GM23338 (cell line): ENCODE results near the gene LEMD2. TPM values are rescaled to one million over a fixed set of nuclear protein-coding genes. Genes with fewer than 3 reads are reported as not detected.
"Not testable (repeated sequence)": the region's sequence is repeated elsewhere in the genome, so short reads cannot be mapped to it uniquely, and the experiment has no call there.

Source experiments
- ATAC-seq: fragments of 200-7000 bp; cut with Tn5 transposase; 3 replicates; pipeline ENCODE4 v1.9.1; 2020
- DNase-seq: peaks from one replicate; pipeline ENCODE4 v3.0.0-alpha.2; 2015; ENCODE audit warnings: low spot score
- H2AFZ ChIP-seq: fragments of 200-600 bp; sonication (generic); 2 replicates; pipeline ENCODE4 v1.8.0; 2016; ENCODE audit warnings: antibody characterized with exemption, mild to moderate bottlenecking, moderate library complexity
- H3F3A ChIP-seq: fragments of 200-600 bp; sonication (generic); replicated peaks from 2 replicates; pipeline ENCODE4 v1.8.0; 2017; ENCODE audit warnings: antibody characterized with exemption, mixed run types, low read depth
- H3K27ac ChIP-seq: fragments of 200-600 bp; sonication (generic); 2 replicates; pipeline ENCODE4 v1.6.1; 2016; ENCODE audit warnings: low read depth
- H3K27me3 ChIP-seq: fragments of 200-600 bp; sonication (generic); 2 replicates; pipeline ENCODE4 v1.8.0; 2016; ENCODE audit warnings: mild to moderate bottlenecking, mixed run types, moderate library complexity; ENCODE audit not compliant: insufficient read depth
- H3K36me3 ChIP-seq: fragments of 200-600 bp; sonication (generic); 2 replicates; pipeline ENCODE4 v1.8.0; 2016; ENCODE audit warnings: mild to moderate bottlenecking; ENCODE audit not compliant: insufficient read depth
- H3K4me1 ChIP-seq: fragments of 200-600 bp; sonication (generic); 2 replicates; pipeline ENCODE4 v1.8.0; 2016; ENCODE audit warnings: mild to moderate bottlenecking, moderate library complexity; ENCODE audit not compliant: insufficient read depth
- H3K4me2 ChIP-seq: fragments of 200-600 bp; sonication (generic); 2 replicates; pipeline ENCODE4 v1.7.1; 2017; ENCODE audit warnings: mixed run types
- H3K4me3 ChIP-seq: fragments of 200-600 bp; sonication (generic); 2 replicates; pipeline ENCODE4 v1.6.1; 2016; ENCODE audit warnings: mixed run types
- H3K79me2 ChIP-seq: fragments of 200-600 bp; sonication (generic); replicated peaks from 2 replicates; pipeline ENCODE4 v1.8.0; 2017; ENCODE audit warnings: mild to moderate bottlenecking; ENCODE audit not compliant: insufficient read depth
- H3K9me2 ChIP-seq: fragments of 200-600 bp; sonication (generic); 2 replicates; pipeline ENCODE4 v1.8.0; 2017; ENCODE audit not compliant: insufficient read depth
- H4K20me1 ChIP-seq: fragments of 200-600 bp; sonication (generic); replicated peaks from 2 replicates; pipeline ENCODE4 v1.8.0; 2017; ENCODE audit warnings: mild to moderate bottlenecking; ENCODE audit not compliant: insufficient read depth
- H3K27ac Mint-ChIP-seq: 2 replicates; pipeline ENCODE4 v1.8.0; 2020; ENCODE audit warnings: inconsistent platforms, mild to moderate bottlenecking, moderate library complexity, mixed read lengths
- H3K27me3 Mint-ChIP-seq: 3 replicates; pipeline ENCODE4 v1.8.0; 2022; ENCODE audit warnings: low read depth, mild to moderate bottlenecking, moderate library complexity, mixed read lengths, inconsistent platforms; ENCODE audit not compliant: insufficient read depth, poor library complexity
- H3K36me3 Mint-ChIP-seq: 3 replicates; pipeline ENCODE4 v1.8.0; 2021; ENCODE audit warnings: low read depth, mild to moderate bottlenecking, inconsistent platforms, moderate library complexity, mixed read lengths
- H3K4me1 Mint-ChIP-seq: 3 replicates; pipeline ENCODE4 v1.8.0; 2020; ENCODE audit warnings: mild to moderate bottlenecking, inconsistent platforms, mixed read lengths
- H3K4me3 Mint-ChIP-seq: 3 replicates; pipeline ENCODE4 v1.8.0; 2021; ENCODE audit warnings: moderate library complexity, mild to moderate bottlenecking, inconsistent platforms, mixed read lengths
- H3K9me3 Mint-ChIP-seq: 3 replicates; pipeline ENCODE4 v1.8.0; 2020; ENCODE audit warnings: moderate library complexity, mild to moderate bottlenecking, inconsistent platforms, mixed read lengths
- CREB1 ChIP-seq: fragments of 250-450 bp; sonication (Bioruptor Pico); IDR thresholded peaks from 2 replicates; pipeline ENCODE4 v1.5.0; 2020; ENCODE audit warnings: low read depth, mild to moderate bottlenecking, moderate library complexity
- EZH2phosphoT487 ChIP-seq: fragments of 200-600 bp; sonication (generic); IDR thresholded peaks from one replicate; pipeline ENCODE4 v1.8.1; 2018; ENCODE audit warnings: antibody characterized with exemption; ENCODE audit not compliant: unreplicated experiment
- NANOG ChIP-seq: IDR thresholded peaks from 2 replicates; pipeline ENCODE4 v1.6.1; 2016; ENCODE audit warnings: antibody characterized with exemption, borderline replicate concordance
- ZNF114 ChIP-seq: fragments of 250-450 bp; sonication (Bioruptor Pico); IDR thresholded peaks from 2 replicates; pipeline ENCODE4 v1.5.0; 2020; ENCODE audit warnings: mild to moderate bottlenecking, moderate library complexity
- ZNF331 ChIP-seq: fragments of 250-450 bp; sonication (Bioruptor Pico); IDR thresholded peaks from 2 replicates; pipeline ENCODE4 v1.5.0; 2020; ENCODE audit warnings: low read depth, mild to moderate bottlenecking, moderate library complexity
- polyA plus RNA-seq: library from polyadenylated mRNA; unstranded; fragments of >200 nt; fragmentation: Nextera tagmentation; extraction: Ambion mirVana; gene quantifications from 2 replicates; pipeline ENCODE4 v1.2.1, GENCODE V29; 2016
- total RNA-seq: library from RNA; depleted of rRNA; stranded (reverse); fragments of >200 nt; shearing (Covaris generic); gene quantifications from 2 replicates; pipeline ENCODE4 v1.2.3, GENCODE V29; 2014
- TF ChIP-seq, protein P1 (sequence below): IDR thresholded peaks from 2 replicates; pipeline ENCODE4 v1.6.1; 2016; ENCODE audit warnings: antibody characterized with exemption
- TF ChIP-seq, protein P2 (sequence below): fragments of 250-450 bp; sonication (Bioruptor Pico); IDR thresholded peaks from 2 replicates; pipeline ENCODE4 v1.5.0; 2020; ENCODE audit warnings: mild to moderate bottlenecking, moderate library complexity
- TF ChIP-seq, protein P3 (sequence below), 2 experiments: fragments of 200-600 bp in 1 of 2; sonication (generic) in 1 of 2; conservative IDR thresholded peaks; 2 replicates each; pipeline versions ENCODE4 v1.5.1 to v1.6.1; 2016 to 2017; ENCODE audit warnings: antibody characterized with exemption in 2 of 2, low read depth in 2 of 2, mild to moderate bottlenecking in 2 of 2, moderate library complexity in 1 of 2

Gene LEMD2
- total and polyA plus RNA-seq, 2 experiments from 2014 or later, result 28.6 to 64.7 TPM

DNA sequence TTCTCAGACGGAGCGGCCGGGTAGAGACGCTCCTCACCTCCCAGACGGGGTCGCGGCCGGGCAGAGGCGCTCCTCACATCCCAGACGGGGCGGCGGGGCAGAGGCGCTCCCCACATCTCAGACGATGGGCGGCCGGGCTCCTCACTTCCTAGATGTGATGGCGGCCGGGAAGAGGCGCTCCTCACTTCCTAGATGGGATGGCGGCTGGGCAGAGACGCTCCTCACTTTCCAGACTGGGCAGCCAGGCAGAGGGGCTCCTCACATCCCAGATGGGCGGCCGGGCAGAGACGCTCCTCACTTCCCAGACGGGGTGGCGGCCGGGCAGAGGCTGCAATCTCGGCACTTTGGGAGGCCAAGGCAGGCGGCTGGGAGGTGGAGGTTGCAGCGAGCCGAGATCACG lies 43.9 kb upstream of the LEMD2 start:
- H2AFZ ChIP-seq, H3K27ac Mint-ChIP-seq, H4K20me1 ChIP-seq, H3K36me3 ChIP-seq, H3F3A ChIP-seq, H3K27ac ChIP-seq, ATAC-seq, DNase-seq, H3K4me3 Mint-ChIP-seq, H3K9me2 ChIP-seq, H3K4me2 ChIP-seq, H3K27me3 ChIP-seq, H3K79me2 ChIP-seq, H3K4me3 ChIP-seq: not testable (repeated sequence)
- Mint-ChIP-seq H3K9me3 (peaks cover 23% of the 10 kb centered on the region), H3K36me3 (peaks cover 16% of the 10 kb centered on the region), H3K27me3 (peaks cover 14% of the 10 kb centered on the region), H3K4me1 (peaks cover 25% of the 10 kb centered on the region)
- peaks cover 16% of the 10 kb centered on the region for H3K4me1 ChIP-seq

DNA sequence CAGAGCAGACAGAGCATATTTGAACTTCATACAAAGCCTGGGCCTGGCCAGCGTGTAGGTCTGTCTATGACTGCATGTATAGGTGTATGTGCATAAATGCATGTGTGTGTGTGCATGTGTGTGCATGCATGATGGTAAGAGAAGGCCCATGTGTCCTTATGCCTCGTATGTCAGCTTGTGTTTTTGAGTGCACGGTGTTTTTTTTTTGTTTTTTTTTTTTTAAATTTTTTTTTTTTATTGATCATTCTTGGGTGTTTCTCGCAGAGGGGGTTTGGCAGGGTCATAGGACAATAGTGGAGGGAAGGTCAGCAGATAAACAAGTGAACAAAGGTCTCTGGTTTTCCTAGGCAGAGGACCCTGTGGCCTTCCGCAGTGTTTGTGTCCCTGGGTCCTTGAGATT lies 42.8 kb upstream of the LEMD2 start:
- not testable (repeated sequence) for H3K4me3 ChIP-seq, H2AFZ ChIP-seq, H3K27ac Mint-ChIP-seq, H3K9me2 ChIP-seq, DNase-seq, H3K4me3 Mint-ChIP-seq, H3K79me2 ChIP-seq, H3K36me3 ChIP-seq, H3K27ac ChIP-seq, H3K27me3 ChIP-seq, H3K4me2 ChIP-seq, H4K20me1 ChIP-seq, ATAC-seq, H3F3A ChIP-seq
- Mint-ChIP-seq H3K27me3 (peaks cover 18% of the 10 kb centered on the region), H3K9me3 (peaks cover 17% of the 10 kb centered on the region), H3K36me3 (peaks cover 12% of the 10 kb centered on the region), H3K4me1 (peaks cover 25% of the 10 kb centered on the region)
- H3K4me1 ChIP-seq, result peaks cover 11% of the 10 kb centered on the region; the same call in 1 of the 2 replicates

DNA sequence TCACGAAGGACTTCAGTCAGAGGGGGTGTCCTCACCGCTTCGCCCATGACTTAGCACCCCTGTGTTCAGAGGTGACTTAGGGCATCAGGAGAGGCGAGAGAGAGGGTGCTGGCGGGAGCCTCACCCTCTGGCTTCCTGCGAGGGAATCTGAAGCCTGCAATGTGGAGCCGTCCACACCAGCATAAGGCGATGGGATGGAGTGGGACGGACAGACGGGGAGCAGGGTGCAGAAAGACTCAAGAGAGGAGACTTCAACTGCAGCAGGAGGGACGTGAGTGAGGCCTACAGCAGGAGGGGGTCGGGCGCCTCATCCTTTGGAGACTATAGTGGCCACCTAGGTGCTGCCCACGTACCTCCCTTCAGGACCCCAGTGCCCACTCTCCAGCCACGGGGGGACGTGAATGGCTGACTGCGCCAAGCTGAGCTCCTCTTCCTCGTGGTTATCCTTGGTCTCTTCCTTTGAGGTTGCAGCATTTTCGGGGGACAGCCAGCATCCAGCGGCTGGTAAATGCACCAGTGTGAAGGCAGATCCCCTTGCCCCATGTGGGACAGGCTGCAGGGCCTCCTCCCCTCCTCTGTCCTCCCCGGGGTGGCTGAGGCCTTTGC lies 41.8 kb upstream of the LEMD2 start:
- H3K4me3 Mint-ChIP-seq, result no peak overlapping the region
- TF ChIP-seq, protein P1, sequence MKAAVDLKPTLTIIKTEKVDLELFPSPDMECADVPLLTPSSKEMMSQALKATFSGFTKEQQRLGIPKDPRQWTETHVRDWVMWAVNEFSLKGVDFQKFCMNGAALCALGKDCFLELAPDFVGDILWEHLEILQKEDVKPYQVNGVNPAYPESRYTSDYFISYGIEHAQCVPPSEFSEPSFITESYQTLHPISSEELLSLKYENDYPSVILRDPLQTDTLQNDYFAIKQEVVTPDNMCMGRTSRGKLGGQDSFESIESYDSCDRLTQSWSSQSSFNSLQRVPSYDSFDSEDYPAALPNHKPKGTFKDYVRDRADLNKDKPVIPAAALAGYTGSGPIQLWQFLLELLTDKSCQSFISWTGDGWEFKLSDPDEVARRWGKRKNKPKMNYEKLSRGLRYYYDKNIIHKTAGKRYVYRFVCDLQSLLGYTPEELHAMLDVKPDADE, result no peak
- TF ChIP-seq ZNF331 (CRISPR knock-in tag), result no peak
- TF ChIP-seq, protein P2, sequence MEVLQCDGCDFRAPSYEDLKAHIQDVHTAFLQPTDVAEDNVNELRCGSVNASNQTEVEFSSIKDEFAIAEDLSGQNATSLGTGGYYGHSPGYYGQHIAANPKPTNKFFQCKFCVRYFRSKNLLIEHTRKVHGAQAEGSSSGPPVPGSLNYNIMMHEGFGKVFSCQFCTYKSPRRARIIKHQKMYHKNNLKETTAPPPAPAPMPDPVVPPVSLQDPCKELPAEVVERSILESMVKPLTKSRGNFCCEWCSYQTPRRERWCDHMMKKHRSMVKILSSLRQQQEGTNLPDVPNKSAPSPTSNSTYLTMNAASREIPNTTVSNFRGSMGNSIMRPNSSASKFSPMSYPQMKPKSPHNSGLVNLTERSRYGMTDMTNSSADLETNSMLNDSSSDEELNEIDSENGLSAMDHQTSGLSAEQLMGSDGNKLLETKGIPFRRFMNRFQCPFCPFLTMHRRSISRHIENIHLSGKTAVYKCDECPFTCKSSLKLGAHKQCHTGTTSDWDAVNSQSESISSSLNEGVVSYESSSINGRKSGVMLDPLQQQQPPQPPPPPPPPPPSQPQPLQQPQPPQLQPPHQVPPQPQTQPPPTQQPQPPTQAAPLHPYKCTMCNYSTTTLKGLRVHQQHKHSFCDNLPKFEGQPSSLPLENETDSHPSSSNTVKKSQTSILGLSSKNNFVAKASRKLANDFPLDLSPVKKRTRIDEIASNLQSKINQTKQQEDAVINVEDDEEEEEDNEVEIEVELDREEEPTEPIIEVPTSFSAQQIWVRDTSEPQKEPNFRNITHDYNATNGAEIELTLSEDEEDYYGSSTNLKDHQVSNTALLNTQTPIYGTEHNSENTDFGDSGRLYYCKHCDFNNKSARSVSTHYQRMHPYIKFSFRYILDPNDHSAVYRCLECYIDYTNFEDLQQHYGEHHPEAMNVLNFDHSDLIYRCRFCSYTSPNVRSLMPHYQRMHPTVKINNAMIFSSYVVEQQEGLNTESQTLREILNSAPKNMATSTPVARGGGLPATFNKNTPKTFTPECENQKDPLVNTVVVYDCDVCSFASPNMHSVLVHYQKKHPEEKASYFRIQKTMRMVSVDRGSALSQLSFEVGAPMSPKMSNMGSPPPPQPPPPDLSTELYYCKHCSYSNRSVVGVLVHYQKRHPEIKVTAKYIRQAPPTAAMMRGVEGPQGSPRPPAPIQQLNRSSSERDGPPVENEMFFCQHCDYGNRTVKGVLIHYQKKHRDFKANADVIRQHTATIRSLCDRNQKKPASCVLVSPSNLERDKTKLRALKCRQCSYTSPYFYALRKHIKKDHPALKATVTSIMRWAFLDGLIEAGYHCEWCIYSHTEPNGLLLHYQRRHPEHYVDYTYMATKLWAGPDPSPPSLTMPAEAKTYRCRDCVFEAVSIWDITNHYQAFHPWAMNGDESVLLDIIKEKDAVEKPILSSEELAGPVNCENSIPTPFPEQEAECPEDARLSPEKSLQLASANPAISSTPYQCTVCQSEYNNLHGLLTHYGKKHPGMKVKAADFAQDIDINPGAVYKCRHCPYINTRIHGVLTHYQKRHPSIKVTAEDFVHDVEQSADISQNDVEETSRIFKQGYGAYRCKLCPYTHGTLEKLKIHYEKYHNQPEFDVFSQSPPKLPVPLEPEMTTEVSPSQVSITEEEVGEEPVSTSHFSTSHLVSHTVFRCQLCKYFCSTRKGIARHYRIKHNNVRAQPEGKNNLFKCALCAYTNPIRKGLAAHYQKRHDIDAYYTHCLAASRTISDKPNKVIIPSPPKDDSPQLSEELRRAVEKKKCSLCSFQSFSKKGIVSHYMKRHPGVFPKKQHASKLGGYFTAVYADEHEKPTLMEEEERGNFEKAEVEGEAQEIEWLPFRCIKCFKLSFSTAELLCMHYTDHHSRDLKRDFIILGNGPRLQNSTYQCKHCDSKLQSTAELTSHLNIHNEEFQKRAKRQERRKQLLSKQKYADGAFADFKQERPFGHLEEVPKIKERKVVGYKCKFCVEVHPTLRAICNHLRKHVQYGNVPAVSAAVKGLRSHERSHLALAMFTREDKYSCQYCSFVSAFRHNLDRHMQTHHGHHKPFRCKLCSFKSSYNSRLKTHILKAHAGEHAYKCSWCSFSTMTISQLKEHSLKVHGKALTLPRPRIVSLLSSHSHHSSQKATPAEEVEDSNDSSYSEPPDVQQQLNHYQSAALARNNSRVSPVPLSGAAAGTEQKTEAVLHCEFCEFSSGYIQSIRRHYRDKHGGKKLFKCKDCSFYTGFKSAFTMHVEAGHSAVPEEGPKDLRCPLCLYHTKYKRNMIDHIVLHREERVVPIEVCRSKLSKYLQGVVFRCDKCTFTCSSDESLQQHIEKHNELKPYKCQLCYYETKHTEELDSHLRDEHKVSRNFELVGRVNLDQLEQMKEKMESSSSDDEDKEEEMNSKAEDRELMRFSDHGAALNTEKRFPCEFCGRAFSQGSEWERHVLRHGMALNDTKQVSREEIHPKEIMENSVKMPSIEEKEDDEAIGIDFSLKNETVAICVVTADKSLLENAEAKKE (CRISPR knock-in tag), result no peak
- no peak for TF ChIP-seq NANOG
- no peak for TF ChIP-seq EZH2phosphoT487
- no peak for TF ChIP-seq ZNF114 (CRISPR knock-in tag)
- TF ChIP-seq CREB1 (CRISPR knock-in tag), result no peak
- TF ChIP-seq, protein P3, sequence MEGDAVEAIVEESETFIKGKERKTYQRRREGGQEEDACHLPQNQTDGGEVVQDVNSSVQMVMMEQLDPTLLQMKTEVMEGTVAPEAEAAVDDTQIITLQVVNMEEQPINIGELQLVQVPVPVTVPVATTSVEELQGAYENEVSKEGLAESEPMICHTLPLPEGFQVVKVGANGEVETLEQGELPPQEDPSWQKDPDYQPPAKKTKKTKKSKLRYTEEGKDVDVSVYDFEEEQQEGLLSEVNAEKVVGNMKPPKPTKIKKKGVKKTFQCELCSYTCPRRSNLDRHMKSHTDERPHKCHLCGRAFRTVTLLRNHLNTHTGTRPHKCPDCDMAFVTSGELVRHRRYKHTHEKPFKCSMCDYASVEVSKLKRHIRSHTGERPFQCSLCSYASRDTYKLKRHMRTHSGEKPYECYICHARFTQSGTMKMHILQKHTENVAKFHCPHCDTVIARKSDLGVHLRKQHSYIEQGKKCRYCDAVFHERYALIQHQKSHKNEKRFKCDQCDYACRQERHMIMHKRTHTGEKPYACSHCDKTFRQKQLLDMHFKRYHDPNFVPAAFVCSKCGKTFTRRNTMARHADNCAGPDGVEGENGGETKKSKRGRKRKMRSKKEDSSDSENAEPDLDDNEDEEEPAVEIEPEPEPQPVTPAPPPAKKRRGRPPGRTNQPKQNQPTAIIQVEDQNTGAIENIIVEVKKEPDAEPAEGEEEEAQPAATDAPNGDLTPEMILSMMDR (conservative IDR thresholded peaks at IDR 0.05; ENCODE audit: low read depth in 2 of 2), result no peak

More for the DNA sequence above, 41.8 kb upstream of the LEMD2 start:
- Histone ChIP-seq H3K4me3 (no peak overlapping the region), H3F3A (peaks cover 3% of the 10 kb centered on the region; the same call in 1 of the 2 replicates), H3K27ac (no peak overlapping the region), H4K20me1 (no peaks in the 10 kb centered on the region), H3K79me2 (no peaks in the 10 kb centered on the region), H3K4me2 (no peak overlapping the region), H3K9me2 (no peaks in the 10 kb centered on the region), H3K36me3 (no peaks in the 10 kb centered on the region), H3K27me3 (no peaks in the 10 kb centered on the region), H2AFZ (no peak overlapping the region), H3K4me1 (peaks cover 11% of the 10 kb centered on the region; the same call in 1 of the 2 replicates)
- DNase-seq, result no peak
- Mint-ChIP-seq H3K27me3 (peaks cover 18% of the 10 kb centered on the region), H3K9me3 (peaks cover 17% of the 10 kb centered on the region), H3K27ac (no peak overlapping the region), H3K4me1 (peaks cover 25% of the 10 kb centered on the region), H3K36me3 (peaks cover 12% of the 10 kb centered on the region)
- ATAC-seq, result no peak
